SH-SY5Y (cell line): ENCODE measurements around the gene EFNA2.

Experiments used
- GATA2 ChIP-seq: IDR thresholded peaks from 2 replicates; pipeline ENCODE4 v1.6.1; 2011; ENCODE audit warnings: mild to moderate bottlenecking, low read depth, low read length
- GATA3 ChIP-seq: IDR thresholded peaks from 2 replicates; pipeline ENCODE4 v1.6.1; 2011; ENCODE audit warnings: low read depth, mild to moderate bottlenecking, low read length, moderate library complexity

GRCh38 chr19:1261538-1261797 lies 24.2 kb upstream of the EFNA2 start:
- TF ChIP-seq GATA2 = no peak
- TF ChIP-seq GATA3 = no peak
